Liver (tissue), 3 donors: ENCODE data around the gene BTG4.

Experiments
- FOXA1 ChIP-seq: IDR thresholded peaks from 2 replicates; pipeline ENCODE4 v1.6.1; 2016; ENCODE audit warnings: antibody characterized with exemption
- JUND ChIP-seq, 2 donors: IDR thresholded peaks; 2 replicates each; pipeline ENCODE4 v1.6.1; 2016; ENCODE audit warnings: antibody characterized with exemption in 2 of 2
- RAD21 ChIP-seq, 2 donors: IDR thresholded peaks; 2 replicates each; pipeline ENCODE4 v1.6.1; 2016; ENCODE audit warnings: antibody characterized with exemption in 2 of 2, mild to moderate bottlenecking in 2 of 2
- YY1 ChIP-seq: IDR thresholded peaks from 2 replicates; pipeline ENCODE4 v1.6.1; 2016; ENCODE audit warnings: antibody characterized with exemption, mild to moderate bottlenecking
- TF ChIP-seq, protein P1 (sequence below): fragments of 150-350 bp; IDR thresholded peaks from 2 replicates; pipeline ENCODE4 v1.5.1; 2017; ENCODE audit warnings: improper control_type of control experiment, low read depth, low read length; ENCODE audit not compliant: missing input control
- TF ChIP-seq, protein P2 (sequence below): IDR thresholded peaks from 2 replicates; pipeline ENCODE4 v1.6.1; 2016; ENCODE audit warnings: antibody characterized with exemption
- donor health status: healthy.
- donor health status: healthy.

DNA sequence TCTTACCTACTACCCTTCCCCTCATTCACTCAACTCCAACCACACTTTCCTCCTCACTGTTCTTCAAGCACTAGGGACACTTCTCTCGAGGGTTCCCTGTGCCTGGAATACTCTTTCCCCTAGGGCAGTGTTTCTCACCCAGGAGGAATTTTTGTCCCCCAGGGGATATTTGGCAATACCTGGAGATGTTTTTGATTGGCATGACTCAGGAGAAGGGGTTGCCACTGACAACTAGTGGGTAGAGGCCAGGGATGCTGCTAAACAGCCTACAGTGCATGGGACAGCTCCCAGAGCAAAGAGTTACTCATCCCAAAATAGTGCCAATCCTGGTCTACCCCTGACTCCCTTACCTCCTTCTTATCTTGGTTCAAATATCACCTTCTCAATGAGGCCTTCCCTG is 40.0 kb downstream of the BTG4 start:
- TF ChIP-seq, protein P1, sequence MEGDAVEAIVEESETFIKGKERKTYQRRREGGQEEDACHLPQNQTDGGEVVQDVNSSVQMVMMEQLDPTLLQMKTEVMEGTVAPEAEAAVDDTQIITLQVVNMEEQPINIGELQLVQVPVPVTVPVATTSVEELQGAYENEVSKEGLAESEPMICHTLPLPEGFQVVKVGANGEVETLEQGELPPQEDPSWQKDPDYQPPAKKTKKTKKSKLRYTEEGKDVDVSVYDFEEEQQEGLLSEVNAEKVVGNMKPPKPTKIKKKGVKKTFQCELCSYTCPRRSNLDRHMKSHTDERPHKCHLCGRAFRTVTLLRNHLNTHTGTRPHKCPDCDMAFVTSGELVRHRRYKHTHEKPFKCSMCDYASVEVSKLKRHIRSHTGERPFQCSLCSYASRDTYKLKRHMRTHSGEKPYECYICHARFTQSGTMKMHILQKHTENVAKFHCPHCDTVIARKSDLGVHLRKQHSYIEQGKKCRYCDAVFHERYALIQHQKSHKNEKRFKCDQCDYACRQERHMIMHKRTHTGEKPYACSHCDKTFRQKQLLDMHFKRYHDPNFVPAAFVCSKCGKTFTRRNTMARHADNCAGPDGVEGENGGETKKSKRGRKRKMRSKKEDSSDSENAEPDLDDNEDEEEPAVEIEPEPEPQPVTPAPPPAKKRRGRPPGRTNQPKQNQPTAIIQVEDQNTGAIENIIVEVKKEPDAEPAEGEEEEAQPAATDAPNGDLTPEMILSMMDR, result no peak
- TF ChIP-seq YY1, result no peak
- TF ChIP-seq JUND (IDR thresholded peaks at IDR 0.05), result no peak
- no peak for TF ChIP-seq FOXA1
- TF ChIP-seq, protein P2, sequence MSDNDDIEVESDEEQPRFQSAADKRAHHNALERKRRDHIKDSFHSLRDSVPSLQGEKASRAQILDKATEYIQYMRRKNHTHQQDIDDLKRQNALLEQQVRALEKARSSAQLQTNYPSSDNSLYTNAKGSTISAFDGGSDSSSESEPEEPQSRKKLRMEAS, result no peak
- no peak for TF ChIP-seq RAD21 (IDR thresholded peaks at IDR 0.05)
